HEK293 (cell line): Measurements from ENCODE around the gene THEM4.

Experiments used
- CTCF ChIA-PET: fragments of 350-600 bp; formaldehyde crosslinking; extraction: SDS; loops from one replicate; lab custom pipeline; 2021; ENCODE audit warnings: antibody characterized with exemption; lab: Yijun Ruan, JAX
- POLR2A ChIA-PET: fragments of 300-600 bp; formaldehyde crosslinking; extraction: SDS; loops from one replicate; lab custom pipeline; 2020; ENCODE audit warnings: antibody characterized with exemption, inconsistent platforms; lab: Yijun Ruan, JAX
- H3K27ac ChIP-seq: fragments of 200-500 bp; sonication (Bioruptor generic); 2 replicates; pipeline ENCODE4 v1.5.1; 2014; ENCODE audit warnings: low read depth, low read length, control low read depth, inconsistent platforms; ENCODE audit errors: extremely low read depth
- H3K36me3 ChIP-seq, 2 experiments: fragments of 200-500 bp in 1 of 2; sonication (Bioruptor generic) in 1 of 2; 1 replicate in 1 of 2; 2 replicates in 1 of 2; pipeline ENCODE4 v1.5.1; 2014 to 2017; ENCODE audit warnings: inconsistent platforms in 2 of 2, low read length in 2 of 2; ENCODE audit not compliant: control insufficient read depth in 2 of 2, insufficient read depth in 1 of 2
- H3K4me1 ChIP-seq: fragments of 200-500 bp; sonication (Bioruptor generic); 2 replicates; pipeline ENCODE4 v1.5.1; 2014; ENCODE audit warnings: mild to moderate bottlenecking, low read length, inconsistent platforms; ENCODE audit not compliant: control insufficient read depth, insufficient read depth
- H3K4me3 ChIP-seq: 2 replicates; pipeline ENCODE4 v1.5.1; 2011; ENCODE audit warnings: low read depth, mild to moderate bottlenecking, control low read depth, low read length, moderate library complexity
- H3K9me3 ChIP-seq: fragments of 200-500 bp; sonication (Bioruptor generic); 2 replicates; pipeline ENCODE4 v1.5.1; 2014; ENCODE audit warnings: low read depth, low read length, inconsistent platforms; ENCODE audit not compliant: control insufficient read depth, insufficient read depth
- FEZF1 ChIP-seq: fragments of 450-650 bp; formaldehyde crosslinking; IDR thresholded peaks from 2 replicates; pipeline ENCODE4 v1.5.1; 2016; ENCODE audit warnings: missing biosample characterization, missing genetic modification characterization
- TRIM28 ChIP-seq: IDR thresholded peaks from 2 replicates; pipeline ENCODE4 v1.6.1; 2011; ENCODE audit warnings: low read length, control low read depth, borderline replicate concordance
- ZBTB48 ChIP-seq: fragments of 450-650 bp; formaldehyde crosslinking; IDR thresholded peaks from 2 replicates; pipeline ENCODE4 v1.5.1; 2016; ENCODE audit warnings: missing biosample characterization, missing genetic modification characterization
- ZFP41 ChIP-seq: fragments of 450-650 bp; formaldehyde crosslinking; IDR thresholded peaks from 2 replicates; pipeline ENCODE4 v1.5.1; 2016; ENCODE audit warnings: missing biosample characterization, missing genetic modification characterization, borderline replicate concordance
- ZNF19 ChIP-seq: fragments of 450-650 bp; formaldehyde crosslinking; IDR thresholded peaks from 2 replicates; pipeline ENCODE4; 2016; ENCODE audit warnings: missing biosample characterization, missing genetic modification characterization, low read depth
- ZNF473 ChIP-seq: fragments of 450-650 bp; formaldehyde crosslinking; IDR thresholded peaks from 2 replicates; pipeline ENCODE4 v1.5.1; 2017; ENCODE audit warnings: missing biosample characterization, missing genetic modification characterization
- ZNF530 ChIP-seq: fragments of 450-650 bp; formaldehyde crosslinking; IDR thresholded peaks from 2 replicates; pipeline ENCODE4 v1.5.1; 2016; ENCODE audit warnings: low read depth, missing biosample characterization, missing genetic modification characterization
- ZNF555 ChIP-seq: fragments of 450-650 bp; formaldehyde crosslinking; conservative IDR thresholded peaks from 2 replicates; pipeline ENCODE4 v1.5.1; 2017; ENCODE audit warnings: missing biosample characterization, mild to moderate bottlenecking, missing genetic modification characterization, inconsistent platforms
- ZNF621 ChIP-seq: fragments of 450-650 bp; formaldehyde crosslinking; IDR thresholded peaks from 2 replicates; pipeline ENCODE4 v1.5.1; 2017; ENCODE audit warnings: missing biosample characterization, missing genetic modification characterization
- TF ChIP-seq, protein P1 (sequence below): fragments of 450-650 bp; formaldehyde crosslinking; conservative IDR thresholded peaks from 2 replicates; pipeline ENCODE4 v1.5.1; 2016; ENCODE audit warnings: low read depth, missing biosample characterization, missing genetic modification characterization
- TF ChIP-seq, protein P2 (sequence below): fragments of 450-650 bp; formaldehyde crosslinking; IDR thresholded peaks from 2 replicates; pipeline ENCODE4 v1.5.1; 2016; ENCODE audit warnings: missing biosample characterization, missing genetic modification characterization
- TF ChIP-seq, protein P3 (sequence below): fragments of 450-650 bp; formaldehyde crosslinking; IDR thresholded peaks from 2 replicates; pipeline ENCODE4; 2016; ENCODE audit warnings: missing biosample characterization, missing genetic modification characterization
- TF ChIP-seq, protein P4 (sequence below): fragments of 450-650 bp; formaldehyde crosslinking; IDR thresholded peaks from 2 replicates; pipeline ENCODE4 v1.5.1; 2016; ENCODE audit warnings: missing biosample characterization, missing genetic modification characterization

THEM4 gene

DNA sequence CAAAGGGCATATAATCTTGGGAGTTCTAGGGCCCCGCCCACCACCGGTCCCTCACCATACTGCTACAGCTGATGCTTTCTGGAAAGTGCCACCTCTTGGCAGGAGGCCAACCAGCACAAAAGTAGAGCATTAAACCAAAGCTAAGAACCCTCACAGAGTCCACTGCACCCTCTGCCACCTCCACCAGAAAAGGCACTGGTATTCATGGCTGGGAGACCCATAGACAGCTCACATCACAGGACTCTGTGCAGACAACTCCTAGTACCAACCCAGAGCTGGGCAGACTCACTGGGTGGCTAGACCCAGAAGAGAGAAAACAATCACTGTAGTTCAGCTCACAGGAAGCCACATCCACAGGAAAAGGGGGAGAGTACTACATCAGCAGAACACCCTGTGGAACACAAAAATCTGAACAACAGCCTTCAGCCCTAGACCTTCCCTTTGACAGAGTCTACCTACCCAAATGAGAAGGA is 10.8 kb downstream of the THEM4 start:
- Histone ChIP-seq H3K27ac (no peak overlapping the region), H3K4me1 (no peaks in the 10 kb centered on the region; the same call in 1 of the 2 replicates), H3K4me3 (no peak overlapping the region), H3K36me3 (peaks cover 3 to 28% of the 10 kb centered on the region in 2 experiments; a peak in 2 of 3 replicates), H3K9me3 (no peaks in the 10 kb centered on the region; the same call in 1 of the 2 replicates)
- 0 out of 2 replicates have a peak, but pooled peaks have one; percentile 16 for TF ChIP-seq ZBTB48
- no peak for TF ChIP-seq ZNF621 (tag by site-specific recombination)
- POLR2A ChIA-PET = no interaction called here
- CTCF ChIA-PET = interaction anchor here (0.7 to 2.7 kb wide), 4 partner anchors 10 to 120 kb away, joined by 3 to 9 read pairs (median 4); partner anchors contain the start of gene THEM4

DNA sequence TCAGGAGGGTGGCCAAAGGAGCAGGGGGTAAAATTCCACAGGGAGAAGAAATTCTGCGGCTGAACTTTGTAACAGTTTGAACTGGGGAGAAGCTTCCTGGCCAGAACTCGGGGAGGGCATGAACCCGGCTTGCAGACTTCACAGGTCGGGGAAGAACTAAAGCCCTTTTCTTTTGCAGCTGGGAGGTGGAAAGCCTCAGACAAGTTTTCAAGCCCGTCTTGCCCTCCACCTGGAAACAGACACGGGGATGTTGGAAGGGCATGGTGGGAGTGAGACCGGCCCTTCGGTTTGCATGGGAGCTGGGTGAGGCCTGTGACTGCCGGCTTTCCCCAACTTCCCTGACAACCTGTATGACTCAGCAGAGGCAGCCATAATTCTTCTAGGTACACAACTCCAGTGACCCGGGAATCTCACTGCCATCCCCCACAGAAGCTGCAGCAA is 11.3 kb downstream of the THEM4 start:
- Histone ChIP-seq H3K27ac (no peak overlapping the region), H3K9me3 (no peaks in the 10 kb centered on the region; the same call in 1 of the 2 replicates), H3K4me1 (no peaks in the 10 kb centered on the region; the same call in 1 of the 2 replicates), H3K4me3 (no peak overlapping the region), H3K36me3 (peaks cover 3 to 32% of the 10 kb centered on the region in 2 experiments; a peak in 2 of 3 replicates)
- TF ChIP-seq ZNF530 (no peak), TRIM28 (no peak), ZFP41 (tag by site-specific recombination) (no peak)
- TF ChIP-seq, protein P1, sequence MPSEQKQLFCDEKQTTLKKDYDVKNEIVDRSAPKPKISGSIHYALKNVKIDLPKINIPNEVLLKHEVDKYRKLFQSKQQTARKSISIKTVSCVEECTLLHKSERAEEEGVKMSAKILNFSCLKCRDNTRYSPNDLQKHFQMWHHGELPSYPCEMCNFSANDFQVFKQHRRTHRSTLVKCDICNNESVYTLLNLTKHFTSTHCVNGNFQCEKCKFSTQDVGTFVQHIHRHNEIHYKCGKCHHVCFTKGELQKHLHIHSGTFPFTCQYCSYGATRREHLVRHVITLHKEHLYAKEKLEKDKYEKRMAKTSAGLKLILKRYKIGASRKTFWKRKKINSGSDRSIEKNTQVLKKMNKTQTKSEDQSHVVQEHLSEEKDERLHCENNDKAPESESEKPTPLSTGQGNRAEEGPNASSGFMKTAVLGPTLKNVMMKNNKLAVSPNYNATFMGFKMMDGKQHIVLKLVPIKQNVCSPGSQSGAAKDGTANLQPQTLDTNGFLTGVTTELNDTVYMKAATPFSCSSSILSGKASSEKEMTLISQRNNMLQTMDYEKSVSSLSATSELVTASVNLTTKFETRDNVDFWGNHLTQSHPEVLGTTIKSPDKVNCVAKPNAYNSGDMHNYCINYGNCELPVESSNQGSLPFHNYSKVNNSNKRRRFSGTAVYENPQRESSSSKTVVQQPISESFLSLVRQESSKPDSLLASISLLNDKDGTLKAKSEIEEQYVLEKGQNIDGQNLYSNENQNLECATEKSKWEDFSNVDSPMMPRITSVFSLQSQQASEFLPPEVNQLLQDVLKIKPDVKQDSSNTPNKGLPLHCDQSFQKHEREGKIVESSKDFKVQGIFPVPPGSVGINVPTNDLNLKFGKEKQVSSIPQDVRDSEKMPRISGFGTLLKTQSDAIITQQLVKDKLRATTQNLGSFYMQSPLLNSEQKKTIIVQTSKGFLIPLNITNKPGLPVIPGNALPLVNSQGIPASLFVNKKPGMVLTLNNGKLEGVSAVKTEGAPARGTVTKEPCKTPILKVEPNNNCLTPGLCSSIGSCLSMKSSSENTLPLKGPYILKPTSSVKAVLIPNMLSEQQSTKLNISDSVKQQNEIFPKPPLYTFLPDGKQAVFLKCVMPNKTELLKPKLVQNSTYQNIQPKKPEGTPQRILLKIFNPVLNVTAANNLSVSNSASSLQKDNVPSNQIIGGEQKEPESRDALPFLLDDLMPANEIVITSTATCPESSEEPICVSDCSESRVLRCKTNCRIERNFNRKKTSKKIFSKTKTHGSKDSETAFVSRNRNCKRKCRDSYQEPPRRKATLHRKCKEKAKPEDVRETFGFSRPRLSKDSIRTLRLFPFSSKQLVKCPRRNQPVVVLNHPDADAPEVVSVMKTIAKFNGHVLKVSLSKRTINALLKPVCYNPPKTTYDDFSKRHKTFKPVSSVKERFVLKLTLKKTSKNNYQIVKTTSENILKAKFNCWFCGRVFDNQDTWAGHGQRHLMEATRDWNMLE = no peak
- ChIA-PET POLR2A (no interaction called here), CTCF (interaction anchor here (0.6 to 1.6 kb wide), 8 partner anchors 9 to 120 kb away, joined by 3 to 6 read pairs (median 4); partner anchors contain the start of gene THEM4)

DNA sequence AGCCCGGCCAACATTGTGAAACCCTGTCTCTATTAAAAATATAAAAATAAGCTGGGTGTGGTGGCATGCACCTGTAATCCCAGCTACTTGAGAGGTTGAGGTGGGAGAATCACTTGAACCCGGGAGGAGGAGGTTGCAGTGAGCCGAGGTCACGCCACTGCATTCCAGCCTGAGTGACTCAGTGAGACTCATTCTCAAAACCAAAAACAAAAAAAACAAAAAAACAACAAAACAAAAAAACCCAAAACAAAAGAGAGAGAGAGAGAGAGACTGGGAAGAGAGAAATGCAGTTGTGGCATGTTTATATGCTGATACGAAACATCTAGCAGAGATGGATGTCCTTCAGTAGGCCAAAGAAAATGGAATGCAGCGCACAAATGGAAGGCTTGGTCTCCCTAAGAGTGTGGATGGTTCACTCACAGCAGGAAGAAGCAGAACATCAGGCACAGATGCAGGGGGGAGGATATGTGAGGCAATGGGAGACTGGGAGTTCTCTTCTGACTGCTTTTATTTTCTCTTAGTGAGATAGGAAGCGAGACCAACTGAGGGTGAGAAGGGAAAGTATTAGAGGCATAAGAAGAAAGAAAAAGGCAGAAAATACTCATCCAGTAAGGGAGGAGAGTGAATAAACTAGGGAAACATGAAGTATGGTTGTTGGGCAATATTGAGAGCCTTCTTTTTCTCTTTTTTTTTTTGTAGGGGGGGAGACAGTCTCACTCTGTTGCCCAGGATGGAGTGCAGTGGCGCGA is 16.0 kb downstream of the THEM4 start:
- no peak overlapping the region for H3K27ac ChIP-seq
- H3K36me3 ChIP-seq = peaks cover 8 to 69% of the 10 kb centered on the region in 2 experiments
- POLR2A ChIA-PET = no interaction called here
- H3K4me1 ChIP-seq = no peaks in the 10 kb centered on the region
- H3K4me3 ChIP-seq = no peak overlapping the region
- H3K9me3 ChIP-seq = no peaks in the 10 kb centered on the region
- CTCF ChIA-PET = interaction anchor here (1.5 kb wide), 1 partner anchor 108 kb away, joined by 7 read pairs; no protein-coding TSS in a partner anchor
- TF ChIP-seq ZNF473 (no peak), ZNF19 (tag by site-specific recombination) (no peak), FEZF1 (tag by site-specific recombination) (no peak), ZNF555 (tag by site-specific recombination) (no peak)
- TF ChIP-seq, protein P1 = no peak
- TF ChIP-seq, protein P2, sequence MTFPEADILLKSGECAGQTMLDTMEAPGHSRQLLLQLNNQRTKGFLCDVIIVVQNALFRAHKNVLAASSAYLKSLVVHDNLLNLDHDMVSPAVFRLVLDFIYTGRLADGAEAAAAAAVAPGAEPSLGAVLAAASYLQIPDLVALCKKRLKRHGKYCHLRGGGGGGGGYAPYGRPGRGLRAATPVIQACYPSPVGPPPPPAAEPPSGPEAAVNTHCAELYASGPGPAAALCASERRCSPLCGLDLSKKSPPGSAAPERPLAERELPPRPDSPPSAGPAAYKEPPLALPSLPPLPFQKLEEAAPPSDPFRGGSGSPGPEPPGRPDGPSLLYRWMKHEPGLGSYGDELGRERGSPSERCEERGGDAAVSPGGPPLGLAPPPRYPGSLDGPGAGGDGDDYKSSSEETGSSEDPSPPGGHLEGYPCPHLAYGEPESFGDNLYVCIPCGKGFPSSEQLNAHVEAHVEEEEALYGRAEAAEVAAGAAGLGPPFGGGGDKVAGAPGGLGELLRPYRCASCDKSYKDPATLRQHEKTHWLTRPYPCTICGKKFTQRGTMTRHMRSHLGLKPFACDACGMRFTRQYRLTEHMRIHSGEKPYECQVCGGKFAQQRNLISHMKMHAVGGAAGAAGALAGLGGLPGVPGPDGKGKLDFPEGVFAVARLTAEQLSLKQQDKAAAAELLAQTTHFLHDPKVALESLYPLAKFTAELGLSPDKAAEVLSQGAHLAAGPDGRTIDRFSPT (tag by site-specific recombination) = no peak
- TF ChIP-seq, protein P3, sequence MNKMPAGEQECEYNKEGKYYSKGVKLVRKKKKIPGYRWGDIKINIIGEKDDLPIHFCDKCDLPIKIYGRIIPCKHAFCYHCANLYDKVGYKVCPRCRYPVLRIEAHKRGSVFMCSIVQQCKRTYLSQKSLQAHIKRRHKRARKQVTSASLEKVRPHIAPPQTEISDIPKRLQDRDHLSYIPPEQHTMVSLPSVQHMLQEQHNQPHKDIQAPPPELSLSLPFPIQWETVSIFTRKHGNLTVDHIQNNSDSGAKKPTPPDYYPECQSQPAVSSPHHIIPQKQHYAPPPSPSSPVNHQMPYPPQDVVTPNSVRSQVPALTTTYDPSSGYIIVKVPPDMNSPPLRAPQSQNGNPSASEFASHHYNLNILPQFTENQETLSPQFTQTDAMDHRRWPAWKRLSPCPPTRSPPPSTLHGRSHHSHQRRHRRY (tag by site-specific recombination) = no peak
- TF ChIP-seq, protein P4, sequence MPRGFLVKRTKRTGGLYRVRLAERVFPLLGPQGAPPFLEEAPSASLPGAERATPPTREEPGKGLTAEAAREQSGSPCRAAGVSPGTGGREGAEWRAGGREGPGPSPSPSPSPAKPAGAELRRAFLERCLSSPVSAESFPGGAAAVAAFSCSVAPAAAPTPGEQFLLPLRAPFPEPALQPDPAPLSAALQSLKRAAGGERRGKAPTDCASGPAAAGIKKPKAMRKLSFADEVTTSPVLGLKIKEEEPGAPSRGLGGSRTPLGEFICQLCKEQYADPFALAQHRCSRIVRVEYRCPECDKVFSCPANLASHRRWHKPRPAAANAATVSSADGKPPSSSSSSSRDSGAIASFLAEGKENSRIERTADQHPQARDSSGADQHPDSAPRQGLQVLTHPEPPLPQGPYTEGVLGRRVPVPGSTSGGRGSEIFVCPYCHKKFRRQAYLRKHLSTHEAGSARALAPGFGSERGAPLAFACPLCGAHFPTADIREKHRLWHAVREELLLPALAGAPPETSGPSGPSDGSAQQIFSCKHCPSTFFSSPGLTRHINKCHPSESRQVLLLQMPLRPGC (tag by site-specific recombination) = no peak
